A549 (cell line): ENCODE measurements around the gene NECTIN1. TPM values are rescaled to one million over a fixed set of nuclear protein-coding genes. Genes with fewer than 3 reads are reported as not detected.
A peak's percentile ranks its signal among the peaks of the same experiment; 100 is the strongest.

Source experiments
- ATAC-seq, 2 experiments: fragments of 200-7000 bp in 1 of 2; fragments of >200 bp in 1 of 2; cut with Nextera tagmentation in 1 of 2; cut with Tn5 transposase in 1 of 2; 3 replicates each; pipeline versions ENCODE4 v1.8.0 to v1.9.1; 2018 to 2020; ENCODE audit warnings: mild to moderate bottlenecking in 1 of 2, moderate library complexity in 1 of 2
- CTCF ChIA-PET: fragments of 300-600 bp; sonication (Branson Sonifier 250); formaldehyde crosslinking; extraction: SDS; loops from one replicate; lab custom pipeline; 2021; ENCODE audit warnings: antibody characterized with exemption, inconsistent platforms; lab: Yijun Ruan, JAX
- POLR2A ChIA-PET: fragments of 350-600 bp; formaldehyde crosslinking; extraction: SDS; loops from one replicate; lab custom pipeline; 2021; ENCODE audit warnings: antibody characterized with exemption, inconsistent platforms; lab: Yijun Ruan, JAX
- DNase-seq, 2 experiments: peaks; one replicate each; pipeline versions ENCODE4 v3.0.0 to v3.0.0-alpha.2; 2011 to 2016; ENCODE audit warnings: low read depth in 1 of 2, low spot score in 1 of 2
- FAIRE-seq: peaks from 2 replicates; lab custom pipeline; 2011; peaks lifted over from hg19 to GRCh38; lab: Jason Lieb, UNC
- H3K27ac ChIP-seq, 2 experiments: fragments of >200 bp; sonication (Bioruptor Twin); formaldehyde crosslinking; 3 replicates each; pipeline ENCODE4 v1.5.1; 2016 to 2017
- H3K4me1 ChIP-seq: fragments of >200 bp; sonication (Bioruptor Twin); formaldehyde crosslinking; 3 replicates; pipeline ENCODE4 v1.6.1; 2016
- H3K4me2 ChIP-seq: fragments of >200 bp; sonication (Bioruptor Twin); formaldehyde crosslinking; 3 replicates; pipeline ENCODE4 v1.6.1; 2016
- H3K4me3 ChIP-seq: fragments of >200 bp; sonication (Bioruptor Twin); formaldehyde crosslinking; 3 replicates; pipeline ENCODE4 v1.5.1; 2016
- H3K9me3 ChIP-seq: fragments of >200 bp; sonication (Bioruptor Twin); formaldehyde crosslinking; 3 replicates; pipeline ENCODE4 v1.6.1; 2016
- BHLHE40 ChIP-seq: IDR thresholded peaks from 2 replicates; pipeline ENCODE4 v1.6.1; 2012; ENCODE audit warnings: low read depth, low read length, inconsistent platforms
- CBX8 ChIP-seq: fragments of 200-600 bp; sonication (generic); IDR thresholded peaks from 2 replicates; pipeline ENCODE4 v1.6.1; 2016
- CEBPB ChIP-seq, 2 experiments: fragments of >200 bp in 1 of 2; sonication (Bioruptor Twin) in 1 of 2; formaldehyde crosslinking in 1 of 2; IDR thresholded peaks; 2 replicates each; pipeline ENCODE4 v1.6.1; 2012 to 2016
- CHD2 ChIP-seq: fragments of 150-350 bp; IDR thresholded peaks from 2 replicates; pipeline ENCODE4 v1.6.1; 2014; ENCODE audit warnings: low read length; ENCODE audit not compliant: partially characterized antibody
- ESRRA ChIP-seq: fragments of 150-350 bp; IDR thresholded peaks from 2 replicates; pipeline ENCODE4 v1.6.1; 2014; ENCODE audit warnings: mild to moderate bottlenecking, low read length, borderline replicate concordance
- FOSL2 ChIP-seq, 2 experiments: fragments of 450-650 bp in 1 of 2; fragments of >200 bp in 1 of 2; sonication (Bioruptor Twin) in 1 of 2; formaldehyde crosslinking; IDR thresholded peaks; 2 replicates each; pipeline versions ENCODE4 v1.5.0 to v1.6.1; 2016 to 2020; ENCODE audit warnings: mild to moderate bottlenecking in 1 of 2, moderate library complexity in 1 of 2
- GATA3 ChIP-seq: IDR thresholded peaks from 2 replicates; pipeline ENCODE4 v1.6.1; 2012; ENCODE audit warnings: borderline replicate concordance
- HDAC2 ChIP-seq: fragments of 200-600 bp; sonication (generic); IDR thresholded peaks from 2 replicates; pipeline ENCODE4 v1.6.1; 2016
- HOXB5 ChIP-seq: fragments of 250-450 bp; sonication (Bioruptor Pico); IDR thresholded peaks from 2 replicates; pipeline ENCODE4 v1.5.0; 2020; ENCODE audit warnings: mild to moderate bottlenecking, moderate library complexity
- JUNB ChIP-seq: fragments of >200 bp; sonication (Bioruptor Twin); formaldehyde crosslinking; IDR thresholded peaks from 2 replicates; pipeline ENCODE4 v1.6.1; 2016
- KDM1A ChIP-seq: fragments of 200-600 bp; sonication (generic); IDR thresholded peaks from 2 replicates; pipeline ENCODE4 v1.6.1; 2016; ENCODE audit warnings: low read depth, mild to moderate bottlenecking
- KDM5A ChIP-seq: fragments of 200-600 bp; sonication (generic); IDR thresholded peaks from 2 replicates; pipeline ENCODE4 v1.6.1; 2016; ENCODE audit warnings: antibody characterized with exemption, mild to moderate bottlenecking
- MAFK ChIP-seq: fragments of 450-650 bp; IDR thresholded peaks from 2 replicates; pipeline ENCODE4 v1.6.1; 2014; ENCODE audit not compliant: partially characterized antibody
- MAZ ChIP-seq: fragments of 150-350 bp; IDR thresholded peaks from 2 replicates; pipeline ENCODE4 v1.6.1; 2014; ENCODE audit warnings: antibody characterized with exemption, low read depth, low read length, borderline replicate concordance
- NFE2L2 ChIP-seq: fragments of 150-350 bp; conservative IDR thresholded peaks from 2 replicates; pipeline ENCODE4 v1.6.1; 2014; ENCODE audit warnings: low read length
- RAD21 ChIP-seq, 2 experiments: fragments of >200 bp in 1 of 2; sonication (Bioruptor Twin) in 1 of 2; formaldehyde crosslinking in 1 of 2; IDR thresholded peaks in 1 of 2; conservative IDR thresholded peaks in 1 of 2; 2 replicates in 1 of 2; 3 replicates in 1 of 2; pipeline ENCODE4 v1.6.1; 2012 to 2018; ENCODE audit warnings: inconsistent platforms in 1 of 2
- RFX5 ChIP-seq: fragments of 450-650 bp; IDR thresholded peaks from 2 replicates; pipeline ENCODE4 v1.7.1; 2014; ENCODE audit warnings: antibody characterized with exemption, mild to moderate bottlenecking, moderate library complexity
- TFCP2L1 ChIP-seq: fragments of 250-450 bp; sonication (Bioruptor Pico); IDR thresholded peaks from 2 replicates; pipeline ENCODE4 v1.5.0; 2021; ENCODE audit warnings: mild to moderate bottlenecking
- ZC3H11A ChIP-seq: fragments of 450-650 bp; IDR thresholded peaks from 2 replicates; pipeline ENCODE4 v1.6.1; 2014; ENCODE audit warnings: antibody characterized with exemption, mild to moderate bottlenecking
- ZFP36 ChIP-seq: fragments of 450-650 bp; IDR thresholded peaks from 2 replicates; pipeline ENCODE4 v1.6.1; 2014; ENCODE audit warnings: borderline replicate concordance; ENCODE audit not compliant: partially characterized antibody
- ZSCAN20 ChIP-seq: fragments of 250-450 bp; sonication (Bioruptor Pico); IDR thresholded peaks from 2 replicates; pipeline ENCODE4 v1.8.0; 2022; ENCODE audit warnings: mild to moderate bottlenecking, moderate library complexity
- WGBS: methylation state at CpG from one replicate; pipeline ENCODE4 v1.1.6; 2017; ENCODE audit errors: missing lambda C conversion rate; 5-methylcytosine and 5-hydroxymethylcytosine counted together
- polyA plus RNA-seq, 4 experiments: library from polyadenylated mRNA; depleted of rRNA in 3 of 4; stranded (reverse); fragments of >200 nt; fragmentation: RNase III in 1 of 4; extraction: RNeasy Plus Mini Kit Qiagen cat#74134 plus additional on column Dnase treatment in 1 of 4; gene quantifications; 2 replicates in 3 of 4; 3 replicates in 1 of 4; pipeline ENCODE4 v1.2.3, GENCODE V29; 2011 to 2017
- TF ChIP-seq, protein P1 (sequence below): IDR thresholded peaks from 2 replicates; pipeline ENCODE4 v1.6.1; 2012
- TF ChIP-seq, protein P2 (sequence below): fragments of 450-650 bp; IDR thresholded peaks from 2 replicates; pipeline ENCODE4 v1.6.1; 2014; ENCODE audit warnings: antibody characterized with exemption
- TF ChIP-seq, protein P3 (sequence below): fragments of 250-450 bp; sonication (Bioruptor Pico); IDR thresholded peaks from 2 replicates; pipeline ENCODE4 v1.5.0; 2020; ENCODE audit warnings: low read depth, mild to moderate bottlenecking, moderate library complexity
- TF ChIP-seq, protein P4 (sequence below): fragments of 150-350 bp; IDR thresholded peaks from 2 replicates; pipeline ENCODE4 v1.6.1; 2014; ENCODE audit warnings: low read depth, mild to moderate bottlenecking, low read length
- TF ChIP-seq, protein P5 (sequence below): IDR thresholded peaks from 2 replicates; pipeline ENCODE4 v1.6.1; 2012; ENCODE audit warnings: low read depth, borderline replicate concordance
- TF ChIP-seq, protein P6 (sequence below): fragments of >200 bp; sonication (Bioruptor Twin); formaldehyde crosslinking; IDR thresholded peaks from 2 replicates; pipeline ENCODE4 v1.6.1; 2016

Gene NECTIN1
- polyA plus RNA-seq, 2 of the 4 experiments (the other 2 are of a cell fraction) = 2.2 to 5.5 TPM

DNA sequence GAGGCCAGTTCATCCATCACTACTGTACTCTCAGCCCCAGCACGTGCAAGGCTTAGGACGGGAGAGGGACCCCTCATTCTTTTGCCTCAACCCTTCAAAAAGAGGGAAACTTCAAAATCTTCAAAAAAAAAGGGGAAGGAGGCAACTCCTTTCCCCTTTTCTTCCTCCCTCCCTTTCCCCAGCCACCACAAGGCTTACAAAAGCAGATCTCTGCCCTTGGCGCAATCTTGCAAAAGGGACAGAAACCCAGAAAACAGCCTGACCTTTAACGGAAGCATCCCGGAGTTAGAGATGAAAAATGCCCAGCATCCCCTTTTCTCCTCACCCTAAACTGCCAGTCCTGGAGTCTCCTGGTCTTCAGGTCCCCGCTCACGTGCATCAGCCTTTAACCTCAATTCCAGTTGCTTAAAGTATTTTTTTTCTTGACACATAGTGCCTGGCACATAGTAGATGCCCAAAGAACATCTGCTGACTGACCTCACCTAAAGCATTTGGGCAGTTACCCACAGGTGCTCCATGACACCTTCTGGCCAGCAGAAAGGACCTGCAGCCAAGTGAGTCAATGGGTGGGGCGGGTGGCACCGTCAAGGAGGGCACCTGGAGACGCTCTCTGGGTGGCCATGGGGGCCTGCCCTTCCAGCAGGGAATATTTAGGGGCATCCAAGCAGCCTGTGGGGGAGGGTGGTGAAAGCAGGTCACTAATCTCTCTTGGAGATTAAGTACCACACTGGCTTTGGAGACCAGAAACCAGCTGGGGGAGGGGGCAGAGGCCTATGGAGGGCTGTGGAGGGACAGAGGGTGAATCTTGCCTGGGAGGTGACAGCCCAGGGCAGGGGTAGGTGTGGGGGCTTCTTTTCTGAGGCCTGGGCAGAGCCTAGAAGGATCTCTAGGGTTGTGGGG lies 16.3 kb downstream of the NECTIN1 start:
- 81% methylated on average over 10 of the region's 10 CpGs for WGBS
- no peak for TF ChIP-seq ZC3H11A
- TF ChIP-seq NFE2L2 = no peak
- peak overlapping the region in 1 of 2 experiments; percentile 72; a peak in 3 of 6 replicates for H3K27ac ChIP-seq
- no peak for ATAC-seq
- peak overlapping the region; percentile 76 for H3K4me2 ChIP-seq
- H3K4me3 ChIP-seq = no peak overlapping the region
- DNase-seq = no peak
- peaks cover 18% of the 10 kb centered on the region for H3K4me1 ChIP-seq
- POLR2A ChIA-PET = no interaction called here
- no peaks in the 10 kb centered on the region for H3K9me3 ChIP-seq
- FAIRE-seq = no peak
- CTCF ChIA-PET = interaction anchor here (1.0 to 3.6 kb wide), 2 partner anchors 17 to 396 kb away, joined by 4 to 15 read pairs; no protein-coding TSS in a partner anchor

DNA sequence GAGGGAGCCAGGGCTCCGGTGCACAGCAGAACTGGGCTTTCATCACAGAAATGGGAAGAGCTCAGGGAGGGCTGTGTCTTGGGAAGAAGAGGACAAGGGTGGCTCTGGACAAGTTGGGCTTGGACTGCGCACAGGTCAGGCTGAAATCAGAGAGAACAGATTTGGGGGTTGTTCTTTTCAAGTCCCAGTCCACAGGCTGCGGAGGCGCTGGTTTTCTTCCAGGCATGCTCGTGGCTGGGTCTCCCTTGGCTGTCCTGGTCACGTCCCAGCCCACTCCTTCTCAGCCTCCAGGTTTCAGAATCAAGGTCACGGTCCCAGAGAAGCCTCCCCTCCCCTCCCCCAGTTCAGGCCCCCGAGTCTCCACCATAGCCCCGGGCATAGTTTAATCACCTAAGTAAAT lies 17.0 kb downstream of the NECTIN1 start:
- DNase-seq = no peak
- no peak for FAIRE-seq
- no peak for ATAC-seq
- no peak overlapping the region for H3K4me2 ChIP-seq
- no peak overlapping the region for H3K4me3 ChIP-seq
- H3K9me3 ChIP-seq = no peaks in the 10 kb centered on the region
- ChIA-PET POLR2A (no interaction called here), CTCF (interaction anchor here (0.9 kb wide), 1 partner anchor 17 kb away, joined by 3 read pairs; the partner anchor contains the start of gene NECTIN1)
- TF ChIP-seq KDM1A (no peak), HDAC2 (no peak), NFE2L2 (no peak), KDM5A (no peak), MAZ (no peak), JUNB (no peak), TFCP2L1 (CRISPR knock-in tag) (no peak), CEBPB (IDR thresholded peaks at IDR 0.05) (no peak), GATA3 (no peak), ESRRA (no peak), HOXB5 (CRISPR knock-in tag) (no peak), BHLHE40 (no peak), RAD21 (conservative IDR thresholded peaks at IDR 0.05 in 1 of 2, IDR thresholded peaks at IDR 0.05 in 1 of 2) (no peak)
- TF ChIP-seq, protein P1, sequence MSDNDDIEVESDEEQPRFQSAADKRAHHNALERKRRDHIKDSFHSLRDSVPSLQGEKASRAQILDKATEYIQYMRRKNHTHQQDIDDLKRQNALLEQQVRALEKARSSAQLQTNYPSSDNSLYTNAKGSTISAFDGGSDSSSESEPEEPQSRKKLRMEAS = no peak
- TF ChIP-seq, protein P2, sequence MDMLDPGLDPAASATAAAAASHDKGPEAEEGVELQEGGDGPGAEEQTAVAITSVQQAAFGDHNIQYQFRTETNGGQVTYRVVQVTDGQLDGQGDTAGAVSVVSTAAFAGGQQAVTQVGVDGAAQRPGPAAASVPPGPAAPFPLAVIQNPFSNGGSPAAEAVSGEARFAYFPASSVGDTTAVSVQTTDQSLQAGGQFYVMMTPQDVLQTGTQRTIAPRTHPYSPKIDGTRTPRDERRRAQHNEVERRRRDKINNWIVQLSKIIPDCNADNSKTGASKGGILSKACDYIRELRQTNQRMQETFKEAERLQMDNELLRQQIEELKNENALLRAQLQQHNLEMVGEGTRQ = no peak
- TF ChIP-seq, protein P3, sequence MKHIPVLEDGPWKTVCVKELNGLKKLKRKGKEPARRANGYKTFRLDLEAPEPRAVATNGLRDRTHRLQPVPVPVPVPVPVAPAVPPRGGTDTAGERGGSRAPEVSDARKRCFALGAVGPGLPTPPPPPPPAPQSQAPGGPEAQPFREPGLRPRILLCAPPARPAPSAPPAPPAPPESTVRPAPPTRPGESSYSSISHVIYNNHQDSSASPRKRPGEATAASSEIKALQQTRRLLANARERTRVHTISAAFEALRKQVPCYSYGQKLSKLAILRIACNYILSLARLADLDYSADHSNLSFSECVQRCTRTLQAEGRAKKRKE (CRISPR knock-in tag) = no peak
- TF ChIP-seq, protein P4, sequence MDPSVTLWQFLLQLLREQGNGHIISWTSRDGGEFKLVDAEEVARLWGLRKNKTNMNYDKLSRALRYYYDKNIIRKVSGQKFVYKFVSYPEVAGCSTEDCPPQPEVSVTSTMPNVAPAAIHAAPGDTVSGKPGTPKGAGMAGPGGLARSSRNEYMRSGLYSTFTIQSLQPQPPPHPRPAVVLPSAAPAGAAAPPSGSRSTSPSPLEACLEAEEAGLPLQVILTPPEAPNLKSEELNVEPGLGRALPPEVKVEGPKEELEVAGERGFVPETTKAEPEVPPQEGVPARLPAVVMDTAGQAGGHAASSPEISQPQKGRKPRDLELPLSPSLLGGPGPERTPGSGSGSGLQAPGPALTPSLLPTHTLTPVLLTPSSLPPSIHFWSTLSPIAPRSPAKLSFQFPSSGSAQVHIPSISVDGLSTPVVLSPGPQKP = no peak
- 76% methylated on average over 8 of the region's 9 CpGs for WGBS
- peaks cover 18% of the 10 kb centered on the region for H3K4me1 ChIP-seq
- no peak overlapping the region for H3K27ac ChIP-seq

DNA sequence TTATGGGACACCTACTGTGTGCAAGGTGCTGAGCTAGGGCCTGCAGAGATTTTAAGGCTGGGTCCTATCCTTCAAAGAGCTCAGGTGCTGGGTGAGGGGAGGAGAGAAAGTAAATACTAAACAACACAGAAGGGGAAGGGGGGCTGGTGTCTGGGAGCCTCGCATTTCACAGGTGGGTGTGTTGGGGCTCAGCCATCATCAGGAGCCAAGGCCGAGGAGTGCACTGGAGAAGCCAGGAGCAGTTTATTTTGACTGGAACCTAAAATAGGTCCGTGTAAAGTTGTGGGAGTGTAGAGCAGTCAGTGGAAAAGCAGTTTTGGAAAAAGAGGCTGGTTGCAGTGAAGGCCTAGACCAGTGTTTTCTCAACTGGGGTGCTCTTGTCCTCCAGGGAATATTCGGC lies 17.5 kb downstream of the NECTIN1 start:
- Histone ChIP-seq H3K4me1 (peaks cover 18% of the 10 kb centered on the region), H3K9me3 (no peaks in the 10 kb centered on the region), H3K4me2 (no peak overlapping the region), H3K27ac (no peak overlapping the region), H3K4me3 (no peak overlapping the region)
- CTCF ChIA-PET = interaction anchor here (0.9 kb wide), 1 partner anchor 18 kb away, joined by 3 read pairs; the partner anchor contains the start of gene NECTIN1
- ATAC-seq = no peak
- no peak for DNase-seq
- POLR2A ChIA-PET = no interaction called here
- 67% methylated on average over 4 of the region's 4 CpGs for WGBS
- TF ChIP-seq CHD2 (no peak), JUNB (no peak), CBX8 (no peak), GATA3 (no peak), MAFK (no peak), FOSL2 (IDR thresholded peaks at IDR 0.05) (no peak), FOSL2 (CRISPR knock-in tag; IDR thresholded peaks at IDR 0.05) (no peak), RFX5 (no peak), ZFP36 (no peak), ZSCAN20 (CRISPR knock-in tag) (no peak)
- TF ChIP-seq, protein P5, sequence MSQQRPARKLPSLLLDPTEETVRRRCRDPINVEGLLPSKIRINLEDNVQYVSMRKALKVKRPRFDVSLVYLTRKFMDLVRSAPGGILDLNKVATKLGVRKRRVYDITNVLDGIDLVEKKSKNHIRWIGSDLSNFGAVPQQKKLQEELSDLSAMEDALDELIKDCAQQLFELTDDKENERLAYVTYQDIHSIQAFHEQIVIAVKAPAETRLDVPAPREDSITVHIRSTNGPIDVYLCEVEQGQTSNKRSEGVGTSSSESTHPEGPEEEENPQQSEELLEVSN = no peak
- TF ChIP-seq, protein P6, sequence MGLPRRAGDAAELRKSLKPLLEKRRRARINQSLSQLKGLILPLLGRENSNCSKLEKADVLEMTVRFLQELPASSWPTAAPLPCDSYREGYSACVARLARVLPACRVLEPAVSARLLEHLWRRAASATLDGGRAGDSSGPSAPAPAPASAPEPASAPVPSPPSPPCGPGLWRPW = no peak
- no peak for FAIRE-seq
